ENCODE results near the gene NRG3.
"Not testable (repeated sequence)": the region's sequence is repeated elsewhere in the genome, so short reads cannot be mapped to it uniquely, and the experiment has no call there.

NRG3 gene

GRCh38 chr10:82294874-82295378 is 419.9 kb downstream of the NRG3 start:
- DNase-seq = no peak

DNA sequence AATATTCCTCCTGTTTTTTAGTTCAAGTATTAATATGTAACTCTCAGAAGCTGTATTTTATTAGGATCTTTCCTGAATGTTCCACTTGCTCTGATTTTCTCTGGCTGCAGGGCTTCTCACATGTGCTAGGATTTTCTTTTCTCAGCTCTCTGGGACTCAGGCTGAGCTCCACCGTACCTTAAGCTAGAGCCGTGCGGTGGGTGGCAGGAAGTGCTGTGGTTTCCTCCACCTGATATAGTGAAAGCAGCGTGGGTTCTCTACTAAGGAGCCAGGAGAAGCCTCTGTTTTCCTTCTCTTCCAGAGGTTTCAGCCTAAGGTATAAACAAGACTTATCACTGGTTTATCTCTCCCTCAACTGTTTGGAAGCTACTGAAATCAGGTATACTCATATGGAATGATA is 433.6 kb downstream of the NRG3 start:
- no peak for DNase-seq

- DNase-seq = no peak
Observed at GRCh38 chr10:82310839-82311238, 435.8 kb downstream of the NRG3 start.

DNA sequence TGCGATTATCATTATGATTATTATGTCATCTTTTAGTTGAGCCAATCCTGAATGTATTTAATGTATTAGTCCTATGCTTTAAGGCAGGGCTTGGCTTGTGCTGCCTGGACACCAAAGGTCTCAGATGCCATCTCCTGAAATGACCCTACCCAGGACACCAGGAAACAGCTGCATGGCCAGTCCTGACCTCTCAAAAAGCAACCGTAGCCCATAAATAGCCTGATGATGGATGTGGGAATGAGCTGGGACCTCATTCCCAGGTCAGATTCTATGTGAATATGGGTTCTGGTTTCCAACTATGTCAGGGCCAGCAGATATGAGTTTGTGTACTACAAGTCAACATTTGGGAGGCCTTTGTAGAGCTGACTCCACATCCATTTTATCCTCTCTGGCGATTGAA is 438.4 kb downstream of the NRG3 start:
- DNase-seq = no peak

DNA sequence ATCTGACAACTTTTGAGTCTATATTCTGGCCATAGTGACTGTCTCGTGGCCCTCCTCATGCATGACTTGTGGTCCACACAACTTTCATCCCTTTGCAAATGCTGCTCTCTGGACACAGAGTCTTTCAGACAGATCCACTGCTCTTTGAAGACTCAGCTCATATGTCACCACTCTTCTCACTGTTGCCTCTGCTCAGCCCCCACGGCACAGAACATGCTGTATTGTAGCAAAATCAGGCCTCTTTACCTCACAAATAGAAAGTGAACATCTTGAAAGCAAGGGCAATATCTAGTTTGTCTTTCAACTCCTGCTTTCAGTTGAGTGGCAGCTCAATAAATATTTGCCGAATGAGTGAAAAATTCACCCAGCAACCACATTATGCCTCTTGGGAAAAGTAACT is 443.5 kb downstream of the NRG3 start:
- DNase-seq = no peak

- DNase-seq = no peak
Observed at GRCh38 chr10:82319074-82319473, 444.1 kb downstream of the NRG3 start.

- no peak for DNase-seq
Observed at GRCh38 chr10:82319562-82319961, 444.6 kb downstream of the NRG3 start.

- DNase-seq = no peak
Observed at GRCh38 chr10:82321724-82322123, 446.7 kb downstream of the NRG3 start.

DNA sequence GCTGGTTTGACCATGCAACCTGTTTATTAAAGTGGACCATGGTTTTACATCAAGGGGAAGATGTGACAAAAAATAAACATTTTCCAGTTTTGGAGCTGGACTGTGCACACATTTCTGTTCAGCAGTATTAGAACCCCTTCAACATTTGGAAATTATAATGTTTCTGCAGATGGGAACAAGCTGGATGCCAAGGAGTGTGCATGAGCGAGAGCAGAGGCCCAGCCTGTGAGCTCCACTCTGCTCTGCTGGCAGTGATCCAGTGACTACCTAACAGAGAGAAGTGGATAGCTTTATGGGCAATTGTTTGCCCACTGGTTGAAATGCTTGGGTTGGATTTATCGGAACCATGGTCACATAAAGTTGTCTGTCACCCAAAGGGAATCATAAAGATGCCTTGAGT is 456.7 kb downstream of the NRG3 start:
- DNase-seq = no peak

DNA sequence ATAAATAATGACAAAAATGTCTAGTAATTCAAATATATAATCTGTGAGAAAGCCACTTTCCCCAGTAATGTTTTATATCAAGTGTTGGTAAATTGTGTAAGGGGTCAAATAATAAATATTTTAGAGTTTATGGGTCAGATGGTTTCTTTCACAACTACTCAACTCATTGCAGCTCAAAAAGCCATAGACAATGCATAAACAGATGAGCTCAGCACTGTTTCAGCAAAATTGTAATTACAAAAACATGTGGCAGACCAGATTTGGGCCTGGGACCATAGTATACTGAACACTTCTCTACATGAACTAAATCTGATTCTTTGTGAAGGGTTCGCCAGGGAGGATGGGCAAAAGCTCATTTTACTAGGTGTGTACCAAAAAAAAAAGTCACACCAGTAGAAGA is 460.8 kb downstream of the NRG3 start:
- DNase-seq = no peak

GRCh38 chr10:82340166-82340565 is 465.2 kb downstream of the NRG3 start:
- no peak for DNase-seq

DNA sequence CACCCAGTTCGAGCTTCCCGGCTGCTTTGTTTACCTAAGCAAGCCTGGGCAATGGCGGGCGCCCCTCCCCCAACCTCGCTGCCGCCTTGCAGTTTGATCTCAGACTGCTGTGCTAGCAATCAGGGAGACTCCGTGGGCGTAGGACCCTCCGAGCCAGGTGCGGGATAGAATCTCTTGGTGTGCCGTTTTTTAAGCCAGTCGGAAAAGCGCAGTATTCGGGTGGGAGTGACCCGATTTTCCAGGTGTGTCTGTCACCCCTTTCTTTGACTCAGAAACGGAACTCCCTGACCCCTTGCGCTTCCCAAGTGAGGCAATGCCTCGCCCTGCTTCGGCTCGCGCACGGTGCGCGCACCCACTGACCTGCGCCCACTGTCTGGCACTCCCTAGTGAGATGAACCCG is 474.6 kb downstream of the NRG3 start:
- DNase-seq = not testable (repeated sequence)

DNA sequence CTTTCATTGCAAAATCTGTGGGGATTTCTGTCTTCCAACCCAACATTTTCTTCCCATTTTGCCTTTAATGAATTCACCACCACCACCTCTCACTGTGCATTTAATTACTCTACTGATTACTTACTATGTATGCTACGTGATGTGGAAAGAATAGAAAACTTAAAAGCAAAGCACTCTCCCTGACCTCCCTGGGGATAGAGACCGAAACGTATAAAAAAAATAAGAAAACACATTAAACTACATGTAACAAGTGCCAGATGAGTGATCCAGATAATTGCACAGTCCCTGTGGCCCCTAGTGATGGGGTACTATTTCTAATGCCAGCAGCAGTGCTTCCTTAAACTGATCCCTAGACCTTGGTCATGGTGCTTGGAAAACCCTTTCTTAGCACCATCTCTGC is 478.4 kb downstream of the NRG3 start:
- DNase-seq = no peak

GRCh38 chr10:82358486-82359099 is 483.6 kb downstream of the NRG3 start:
- no peak for DNase-seq

DNA sequence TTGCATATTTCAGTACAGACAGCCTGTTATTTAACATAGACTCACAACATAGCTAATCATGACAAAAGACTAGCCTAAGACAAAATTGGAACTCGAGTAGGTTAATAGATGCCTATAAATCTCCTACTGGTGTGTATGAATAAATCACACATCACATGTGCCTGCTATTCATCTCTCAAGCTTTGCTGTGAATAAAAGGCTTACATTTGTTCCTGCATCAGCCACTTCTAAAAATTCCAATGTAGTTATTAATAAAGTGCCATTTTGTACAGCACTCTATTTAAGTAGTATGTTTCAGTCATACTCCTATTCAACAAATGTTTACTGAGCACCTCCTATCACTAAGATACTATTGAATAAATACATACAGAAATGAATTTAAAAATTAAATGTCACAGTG is 486.3 kb downstream of the NRG3 start:
- no peak for DNase-seq

- DNase-seq = no peak
Observed at GRCh38 chr10:82377608-82378007, 502.6 kb downstream of the NRG3 start.

GRCh38 chr10:82378146-82378545 is 503.2 kb downstream of the NRG3 start:
- DNase-seq = no peak

DNA sequence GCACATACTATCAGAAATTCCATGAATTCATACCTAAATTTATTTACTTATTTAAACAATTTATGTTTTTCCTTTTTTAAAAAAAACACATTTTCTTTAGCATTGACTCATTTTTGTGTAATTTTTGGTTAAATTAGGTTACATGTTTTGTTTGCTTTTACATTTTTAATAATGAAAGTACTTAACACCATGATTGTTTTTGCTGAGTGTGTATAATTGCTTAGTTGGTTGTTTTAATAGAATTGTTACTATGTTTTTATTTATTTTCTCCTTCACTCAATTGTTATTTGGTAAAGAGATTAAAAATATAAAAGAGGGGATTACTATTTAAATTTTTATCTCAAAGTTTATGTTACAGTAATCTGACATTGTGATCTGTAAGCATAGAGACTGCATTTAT is 508.4 kb downstream of the NRG3 start:
- no peak for DNase-seq

- DNase-seq = no peak
Observed at GRCh38 chr10:82390866-82391658, 516.1 kb downstream of the NRG3 start.

GRCh38 chr10:82391971-82392370 is 517.0 kb downstream of the NRG3 start:
- no peak for DNase-seq

GRCh38 chr10:82392533-82392932 is 517.5 kb downstream of the NRG3 start:
- DNase-seq = no peak

DNA sequence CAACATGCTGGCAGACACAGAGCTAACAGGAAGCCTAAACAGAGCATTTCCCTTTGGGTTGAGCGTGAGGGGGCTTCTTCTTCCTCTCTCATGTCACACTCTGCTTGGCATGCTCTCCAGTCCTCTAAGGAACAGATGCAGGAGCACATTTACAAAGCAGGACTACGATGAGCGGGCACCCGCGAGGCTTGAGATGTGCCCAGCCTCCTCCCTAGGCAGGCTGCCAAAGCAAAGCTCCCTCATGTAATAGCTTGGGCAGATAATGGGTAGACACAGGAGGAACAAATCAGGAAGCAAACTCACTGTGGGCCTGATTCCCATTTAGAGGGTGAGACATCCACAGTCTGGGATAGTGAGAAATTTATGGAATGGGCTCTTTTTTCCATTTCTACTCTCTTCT is 519.1 kb downstream of the NRG3 start:
- DNase-seq = no peak

- DNase-seq = no peak
Observed at GRCh38 chr10:82394987-82395386, 520.0 kb downstream of the NRG3 start.

DNA sequence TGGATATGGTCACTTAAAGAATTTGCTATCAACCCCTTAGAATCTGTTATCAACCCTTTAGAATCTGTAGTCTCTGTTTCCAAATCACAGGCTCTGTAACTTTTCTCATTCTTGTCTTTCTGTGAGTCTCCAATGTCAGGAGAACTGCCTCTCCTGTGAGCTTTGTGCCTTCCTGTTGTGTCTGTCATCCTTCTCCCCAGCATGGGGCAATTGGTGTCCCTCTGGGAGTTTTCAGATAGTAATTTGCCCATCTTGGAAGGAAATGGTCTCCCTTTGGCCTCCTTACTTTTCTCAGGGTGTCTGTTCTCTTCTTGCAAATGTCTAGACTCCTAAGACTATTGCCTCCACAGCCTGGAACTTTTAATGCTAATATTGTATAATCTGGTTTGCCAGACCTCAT is 521.9 kb downstream of the NRG3 start:
- no peak for DNase-seq

DNA sequence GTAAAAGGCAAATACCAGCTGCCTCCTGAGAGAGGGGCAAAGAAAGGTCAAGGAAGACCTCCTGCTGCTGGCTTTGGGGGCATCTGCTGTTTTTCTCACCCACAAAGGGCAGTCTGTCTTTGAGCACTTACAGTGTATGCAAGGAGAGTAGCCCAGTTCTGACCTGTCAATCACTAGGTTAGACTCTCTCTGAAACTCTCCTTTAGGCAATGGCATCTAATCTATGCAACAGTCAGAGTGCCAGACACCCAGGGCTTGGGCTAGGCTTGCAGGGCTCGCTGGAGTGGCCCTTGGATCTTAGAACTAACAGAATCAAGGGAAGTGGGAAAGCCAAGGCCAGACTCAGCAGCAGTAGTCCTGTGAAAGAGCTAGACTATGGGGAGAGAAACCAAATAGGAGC is 522.9 kb downstream of the NRG3 start:
- no peak for DNase-seq

Data from activated T-cell treated with anti-CD3 and anti-CD28 coated beads for 4 hours (primary cell).